EL (cell line): ENCODE measurements around the gene B4GAT1.
"Not testable (repeated sequence)": the region's sequence is repeated elsewhere in the genome, so short reads cannot be mapped to it uniquely, and the experiment has no call there.

Experiments
- DNase-seq: peaks from one replicate; pipeline ENCODE4 v3.0.0-alpha.2; 2016

Gene B4GAT1

GRCh38 chr11:66347425-66348276 lies at the start of gene B4GAT1:
Gene B4GAT1, minus strand, starts transcription at chr11:66347629. Its CDS starts 84 bp downstream, at chr11:66347545.
- DNase-seq: peak; percentile 93

GRCh38 chr11:66393954-66394353 lies 46.5 kb upstream of the B4GAT1 start:
- DNase-seq: no peak

- no peak for DNase-seq
Measured at GRCh38 chr11:66391322-66391721, 43.9 kb upstream of the B4GAT1 start.

GRCh38 chr11:66388780-66389386 lies 41.5 kb upstream of the B4GAT1 start:
- peak; percentile 79 for DNase-seq

DNA sequence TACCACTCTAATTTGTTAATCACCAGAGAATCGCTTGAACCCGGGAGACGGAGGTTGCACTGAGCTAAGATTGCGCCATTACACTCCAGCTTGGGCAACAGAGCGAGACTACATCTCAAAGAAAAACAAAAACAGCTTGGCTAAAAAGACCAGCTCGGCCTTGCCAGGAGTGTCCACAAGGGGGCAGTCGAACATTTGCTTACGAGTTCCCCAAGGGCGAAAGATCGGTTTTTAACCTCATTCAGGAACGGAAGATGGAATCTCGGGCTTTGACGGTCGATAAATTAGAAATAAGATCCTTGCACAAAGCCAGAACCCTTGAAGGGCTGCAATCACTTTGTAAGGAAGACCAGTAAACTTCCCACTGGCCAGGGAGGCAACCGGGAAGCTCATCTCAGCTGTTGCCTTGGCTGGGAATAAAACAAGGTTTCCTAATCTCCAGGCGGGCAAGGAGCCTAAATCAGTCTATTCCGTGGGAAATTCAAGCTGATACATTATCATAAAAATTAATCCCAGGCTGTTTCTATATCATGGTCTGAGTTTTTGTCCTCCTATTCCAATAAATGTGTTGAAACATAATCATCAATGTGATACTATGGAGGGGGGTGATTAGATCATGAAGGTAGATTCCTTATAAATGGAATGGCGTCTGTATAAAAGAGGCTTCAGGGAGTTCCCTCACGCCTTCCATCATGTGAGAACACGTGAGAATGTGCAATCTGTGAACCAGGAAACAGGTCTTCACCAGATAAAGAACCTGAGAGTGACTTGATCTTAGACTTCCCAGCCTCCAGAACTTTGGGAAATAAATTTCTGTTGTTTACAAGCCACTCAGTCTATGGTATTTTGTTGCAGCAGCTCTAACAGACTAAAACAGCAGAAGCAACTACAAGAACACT lies 39.0 kb upstream of the B4GAT1 start:
- peak; percentile 83 for DNase-seq

DNA sequence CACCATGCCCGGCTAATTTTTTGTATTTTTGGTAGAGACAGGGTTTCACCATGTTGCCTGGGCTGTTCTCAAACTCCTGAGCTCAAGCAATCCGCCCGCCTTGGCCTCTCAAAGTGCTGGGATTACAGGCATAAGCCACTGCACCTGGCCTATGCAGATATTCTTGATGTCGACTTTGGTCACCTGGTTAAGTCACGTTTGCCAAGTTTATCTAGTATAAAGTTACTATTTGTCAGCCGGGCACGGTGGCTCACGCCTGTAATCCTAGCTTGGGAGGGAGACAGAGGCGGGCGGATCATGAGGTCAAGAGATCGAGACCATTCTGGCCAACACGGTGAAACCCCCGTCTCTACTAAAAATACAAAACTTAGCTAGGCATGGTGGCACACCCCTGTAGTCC lies 36.9 kb upstream of the B4GAT1 start:
- DNase-seq: not testable (repeated sequence)

DNA sequence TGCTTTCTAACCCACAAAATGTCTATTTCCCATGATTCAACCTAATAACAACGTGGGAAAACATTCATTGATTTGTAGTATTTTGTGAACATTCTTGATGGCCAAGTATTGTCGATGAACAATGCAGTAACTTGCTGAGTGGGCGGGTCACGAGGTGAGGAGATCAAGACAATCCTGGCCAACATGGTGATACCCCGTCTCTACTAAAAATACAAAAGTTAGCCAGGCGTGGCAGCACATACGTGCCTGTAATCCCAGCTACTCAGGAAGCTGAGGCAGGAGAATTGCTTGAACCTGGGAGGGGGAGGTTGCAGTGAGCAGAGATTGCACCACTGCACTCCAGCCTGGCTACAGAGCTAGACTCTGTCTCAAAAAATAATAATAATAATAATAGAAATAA lies 32.8 kb upstream of the B4GAT1 start:
- DNase-seq: not testable (repeated sequence)

GRCh38 chr11:66373690-66374287 lies 26.4 kb upstream of the B4GAT1 start:
- not testable (repeated sequence) for DNase-seq

DNA sequence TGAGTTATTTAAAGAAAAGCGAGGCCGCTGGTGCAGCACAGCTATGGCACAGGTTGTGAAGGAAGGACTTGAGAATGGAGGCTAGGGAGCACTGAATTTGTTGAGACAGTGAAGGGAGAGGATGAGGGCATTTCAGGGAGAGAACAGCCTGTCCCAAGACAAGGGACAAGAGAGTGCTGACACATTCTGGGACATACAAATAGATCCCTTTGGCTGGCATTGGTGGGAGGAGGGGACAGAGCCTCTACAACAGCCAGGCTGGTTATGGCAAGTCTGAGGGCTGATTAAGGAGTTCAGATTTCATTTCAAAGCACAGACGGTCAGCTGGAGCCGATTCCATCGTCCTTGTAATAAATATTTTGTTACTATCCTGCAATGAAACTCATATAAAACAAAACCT lies 25.8 kb upstream of the B4GAT1 start:
- DNase-seq: no peak

DNA sequence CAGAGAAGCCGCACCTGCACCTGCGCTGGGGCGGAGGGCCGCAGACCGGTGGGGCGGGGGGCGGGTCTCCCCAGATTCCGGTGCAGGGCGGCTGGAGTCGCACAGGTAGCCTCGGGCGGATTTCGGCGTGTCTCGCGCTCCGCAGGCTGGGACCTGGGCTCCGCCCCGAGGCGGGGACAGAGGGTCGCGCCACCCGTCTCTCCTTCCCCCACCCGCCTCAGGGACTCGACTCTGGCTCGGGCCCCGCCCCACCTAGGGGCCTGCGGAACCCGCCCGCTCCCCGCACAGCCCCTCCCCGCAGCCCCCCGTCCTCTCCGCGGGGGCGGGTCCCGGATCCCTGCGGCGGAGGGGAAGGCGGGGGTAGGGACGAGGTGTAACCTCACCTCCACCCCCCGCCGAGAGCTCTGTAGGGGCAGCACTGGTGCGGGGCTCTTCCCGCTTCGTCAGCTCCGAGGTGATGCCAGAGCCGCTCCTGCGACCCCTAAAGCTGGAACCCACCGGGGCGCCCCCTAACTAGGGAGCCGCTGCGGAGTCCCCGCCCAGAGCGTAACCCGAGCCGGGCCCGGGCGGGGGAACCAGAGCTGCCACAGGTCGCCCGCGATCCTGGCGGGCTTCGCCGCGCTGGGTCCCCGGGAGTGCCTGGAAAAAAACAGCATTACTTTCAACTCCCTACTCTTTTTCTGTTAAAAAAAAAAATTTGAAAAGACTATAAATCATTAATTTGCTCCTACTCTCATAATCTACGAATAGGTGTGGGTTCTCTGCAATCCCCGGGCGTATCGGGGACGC lies 24.4 kb upstream of the B4GAT1 start, which contains the start of gene SLC29A2:
SLC29A2 (minus strand) TSS at position 134 of the 789 bp plus-strand sequence. CDS start 169 bp downstream, outside the sequence.
- no peak for DNase-seq

GRCh38 chr11:66369073-66369894 lies 21.9 kb upstream of the B4GAT1 start:
- no peak for DNase-seq

- no peak for DNase-seq
Measured at GRCh38 chr11:66368484-66368883, 21.1 kb upstream of the B4GAT1 start.

GRCh38 chr11:66367561-66368312 lies 20.3 kb upstream of the B4GAT1 start:
- no peak for DNase-seq

DNA sequence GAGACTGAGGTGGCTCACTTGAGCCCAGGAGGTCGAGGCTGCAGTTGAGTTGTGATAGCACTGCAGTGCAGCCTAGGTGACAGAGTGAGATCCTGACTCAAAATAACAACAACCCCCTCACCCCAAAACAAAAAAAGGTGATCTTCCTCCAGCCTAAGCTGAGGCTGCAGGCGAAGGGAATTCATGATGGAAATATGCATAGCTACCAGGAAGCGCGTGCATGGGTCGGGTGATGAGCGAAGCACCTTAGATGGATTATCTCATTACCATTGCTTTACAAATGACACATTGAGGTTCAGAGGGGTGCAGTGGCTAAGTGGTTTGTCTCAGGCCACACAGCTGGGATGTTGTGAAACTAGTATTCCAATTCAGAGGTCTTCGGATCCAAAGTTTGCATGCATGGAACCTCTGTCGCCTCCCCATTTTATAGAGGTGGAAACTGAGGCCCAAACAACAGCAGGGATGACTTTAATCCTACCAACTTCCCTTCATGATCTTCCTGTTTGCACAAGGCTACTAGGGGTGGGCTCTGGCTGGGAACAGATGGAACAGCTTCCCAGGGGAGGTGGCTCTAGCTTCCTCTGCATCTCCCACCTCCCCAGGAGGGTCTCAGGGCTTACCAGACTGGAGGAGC lies 19.5 kb upstream of the B4GAT1 start:
- no peak for DNase-seq

DNA sequence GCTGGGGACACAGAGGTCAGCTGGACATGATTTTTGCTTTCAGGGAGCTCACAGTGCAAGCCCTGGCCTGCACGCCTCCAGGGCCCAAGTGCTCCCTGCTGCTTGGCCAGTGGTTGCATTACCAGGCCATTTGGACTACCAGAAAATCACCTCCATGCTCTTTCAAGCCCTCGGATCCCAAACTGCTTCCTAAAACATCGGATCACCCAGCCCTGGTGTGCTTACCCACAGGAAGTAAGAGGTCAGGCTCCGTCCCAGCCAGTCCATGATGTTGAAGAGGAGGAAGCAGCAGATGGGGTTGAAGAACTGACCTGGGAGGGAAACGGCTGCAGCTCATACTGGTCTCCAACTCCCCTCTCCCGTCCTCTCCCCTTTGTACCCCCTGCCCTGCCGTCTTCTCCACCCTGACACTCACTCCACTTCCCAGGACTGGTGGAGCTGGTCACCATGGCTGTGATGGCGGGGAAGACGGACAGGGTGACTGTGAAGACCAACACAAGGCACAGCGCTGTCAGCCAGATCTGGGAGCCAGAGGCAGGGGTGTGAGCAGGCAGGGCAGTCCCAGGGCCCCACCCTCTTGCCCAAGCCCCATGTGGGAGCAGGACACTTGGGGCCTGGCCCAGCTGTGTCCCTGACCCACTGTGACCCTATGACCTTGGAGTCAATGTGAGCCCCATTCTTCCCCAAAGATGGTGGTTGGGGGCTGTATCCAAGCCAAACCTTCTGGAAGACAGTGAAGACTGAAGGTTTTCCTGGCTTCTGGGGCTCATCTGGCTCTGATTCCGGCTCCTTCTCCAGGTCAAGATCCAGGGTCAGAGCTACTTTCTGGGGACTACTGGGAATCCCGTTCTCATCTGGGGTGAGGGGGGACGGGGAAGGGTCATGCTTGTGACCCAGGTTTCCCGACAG lies 18.5 kb upstream of the B4GAT1 start:
- no peak for DNase-seq

GRCh38 chr11:66365166-66365565 lies 17.7 kb upstream of the B4GAT1 start:
- no peak for DNase-seq

DNA sequence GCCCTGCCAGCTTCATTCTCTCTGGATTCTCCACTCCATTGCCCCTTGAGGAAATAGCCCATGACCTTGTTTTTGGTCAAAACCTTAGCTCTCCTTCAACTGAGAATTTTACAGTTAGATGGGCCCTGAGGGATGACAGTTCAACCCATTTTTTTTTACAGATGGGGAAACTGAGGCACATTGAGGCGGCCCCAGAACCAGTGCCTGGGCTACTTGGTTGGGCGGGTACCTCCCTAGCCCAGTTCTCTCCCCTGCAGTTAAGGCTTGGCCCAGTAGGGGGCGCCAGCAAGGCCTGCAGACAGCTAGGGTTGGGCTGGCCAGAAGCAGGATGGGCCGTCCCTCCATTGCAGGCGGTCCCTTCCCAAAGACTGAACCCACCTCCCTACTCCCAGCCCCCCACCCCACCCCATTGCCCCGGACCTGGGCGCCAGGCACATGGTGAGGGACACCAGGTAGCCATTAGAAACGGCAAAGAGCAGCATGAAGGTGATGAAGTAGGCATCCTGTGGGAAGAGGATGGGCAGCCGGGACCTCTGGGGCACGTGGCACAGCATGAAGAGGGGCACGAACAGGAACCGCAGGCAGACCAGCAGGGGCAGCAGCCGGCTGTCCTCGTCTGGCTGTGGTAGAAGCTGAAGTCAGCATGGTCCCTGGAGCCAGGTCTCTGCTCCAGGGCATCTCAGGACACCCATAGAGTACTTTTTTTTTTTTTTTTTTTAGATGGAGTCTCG lies 16.5 kb upstream of the B4GAT1 start:
- peak; percentile 31 for DNase-seq

GRCh38 chr11:66363187-66363601 lies 15.8 kb upstream of the B4GAT1 start:
- no peak for DNase-seq
